IPS-15b (cell line): ENCODE measurements around the gene MAN1C1.

Source experiments
- H3K27me3 ChIP-seq: one replicate; pipeline ENCODE4 v1.6.1; 2013; ENCODE audit warnings: low read length; ENCODE audit not compliant: control insufficient read depth, insufficient read depth
- H3K36me3 ChIP-seq: one replicate; pipeline ENCODE4 v1.6.1; 2013; ENCODE audit warnings: low read length; ENCODE audit not compliant: control insufficient read depth, insufficient read depth
- H3K4me1 ChIP-seq: one replicate; pipeline ENCODE4 v1.6.1; 2013; ENCODE audit warnings: mild to moderate bottlenecking, low read length; ENCODE audit not compliant: control insufficient read depth, insufficient read depth
- H3K4me3 ChIP-seq: one replicate; pipeline ENCODE4 v1.5.1; 2013; ENCODE audit warnings: low read depth, low read length
- H3K9ac ChIP-seq: one replicate; pipeline ENCODE4 v1.6.1; 2013; ENCODE audit warnings: low read depth, mild to moderate bottlenecking, low read length
- H3K9me3 ChIP-seq: one replicate; pipeline ENCODE4 v1.6.1; 2013; ENCODE audit warnings: mild to moderate bottlenecking, low read length; ENCODE audit not compliant: control insufficient read depth, insufficient read depth

The MAN1C1 gene

GRCh38 chr1:25816112-25816718, 199.6 kb downstream of the MAN1C1 start:
- H3K9me3 ChIP-seq, result no peaks in the 10 kb centered on the region
- H3K36me3 ChIP-seq, result peaks cover 19% of the 10 kb centered on the region
- peaks cover 9% of the 10 kb centered on the region for H3K4me1 ChIP-seq
- no peak overlapping the region for H3K9ac ChIP-seq
- H3K4me3 ChIP-seq, result no peak overlapping the region
- peaks cover 3% of the 10 kb centered on the region for H3K27me3 ChIP-seq

GRCh38 chr1:25817840-25818501, 201.4 kb downstream of the MAN1C1 start:
- Histone ChIP-seq H3K4me1 (peaks cover 9% of the 10 kb centered on the region), H3K27me3 (peaks cover 11% of the 10 kb centered on the region), H3K9me3 (no peaks in the 10 kb centered on the region), H3K9ac (no peak overlapping the region), H3K4me3 (no peak overlapping the region), H3K36me3 (peaks cover 13% of the 10 kb centered on the region)

GRCh38 chr1:25818569-25818968, 202.0 kb downstream of the MAN1C1 start:
- Histone ChIP-seq H3K9ac (no peak overlapping the region), H3K4me3 (peak overlapping the region; percentile 95), H3K9me3 (no peaks in the 10 kb centered on the region), H3K27me3 (peaks cover 11% of the 10 kb centered on the region), H3K36me3 (peaks cover 12% of the 10 kb centered on the region), H3K4me1 (peaks cover 9% of the 10 kb centered on the region)

GRCh38 chr1:25819491-25820246, 203.1 kb downstream of the MAN1C1 start, which contains the start of gene MTFR1L:
TSS of gene MTFR1L (plus strand) at chr1:25819954. CDS start at chr1:25823105, 3,151 bp downstream.
- H3K4me3 ChIP-seq, result peak within 1 kb of the TSS; percentile 95
- peaks cover 6% of the 10 kb centered on the region for H3K36me3 ChIP-seq
- H3K9me3 ChIP-seq, result no peaks in the 10 kb centered on the region
- H3K4me1 ChIP-seq, result peaks cover 9% of the 10 kb centered on the region
- peak within 1 kb of the TSS; percentile 89 for H3K9ac ChIP-seq
- H3K27me3 ChIP-seq, result peaks cover 11% of the 10 kb centered on the region

GRCh38 chr1:25820247-25821111, 203.9 kb downstream of the MAN1C1 start:
- Histone ChIP-seq H3K27me3 (peaks cover 11% of the 10 kb centered on the region), H3K9ac (peak overlapping the region; percentile 89), H3K9me3 (no peaks in the 10 kb centered on the region), H3K36me3 (peaks cover 3% of the 10 kb centered on the region), H3K4me1 (peaks cover 9% of the 10 kb centered on the region), H3K4me3 (peak overlapping the region; percentile 95)

- Histone ChIP-seq H3K36me3 (peaks cover 4% of the 10 kb centered on the region), H3K27me3 (peaks cover 11% of the 10 kb centered on the region), H3K4me3 (peak overlapping the region; percentile 95), H3K9me3 (no peaks in the 10 kb centered on the region), H3K9ac (peak overlapping the region; percentile 89), H3K4me1 (peaks cover 9% of the 10 kb centered on the region)
Measured at GRCh38 chr1:25821112-25821476, 204.5 kb downstream of the MAN1C1 start.

- Histone ChIP-seq H3K36me3 (peaks cover 4% of the 10 kb centered on the region), H3K9me3 (no peaks in the 10 kb centered on the region), H3K9ac (no peak overlapping the region)
Measured at GRCh38 chr1:25821630-25822091, 205.1 kb downstream of the MAN1C1 start.

GRCh38 chr1:25825605-25826004, 209.0 kb downstream of the MAN1C1 start:
- Histone ChIP-seq H3K9me3 (no peaks in the 10 kb centered on the region), H3K4me1 (no peaks in the 10 kb centered on the region), H3K9ac (no peak overlapping the region), H3K27me3 (peaks cover 11% of the 10 kb centered on the region), H3K36me3 (peaks cover 17% of the 10 kb centered on the region), H3K4me3 (no peak overlapping the region)

More at GRCh38 chr1:25821630-25822091, 205.1 kb downstream of the MAN1C1 start:
- Histone ChIP-seq H3K4me1 (peaks cover 9% of the 10 kb centered on the region), H3K4me3 (no peak overlapping the region), H3K27me3 (peaks cover 11% of the 10 kb centered on the region)

GRCh38 chr1:25826571-25826970, 210.0 kb downstream of the MAN1C1 start:
- no peak overlapping the region for H3K9ac ChIP-seq
- H3K36me3 ChIP-seq, result peaks cover 17% of the 10 kb centered on the region
- no peaks in the 10 kb centered on the region for H3K4me1 ChIP-seq
- H3K9me3 ChIP-seq, result no peaks in the 10 kb centered on the region
- H3K4me3 ChIP-seq, result no peak overlapping the region
- peaks cover 5% of the 10 kb centered on the region for H3K27me3 ChIP-seq

- H3K4me3 ChIP-seq, result no peak overlapping the region
- peaks cover 24% of the 10 kb centered on the region for H3K36me3 ChIP-seq
- no peak overlapping the region for H3K9ac ChIP-seq
- H3K27me3 ChIP-seq, result no peaks in the 10 kb centered on the region
- no peaks in the 10 kb centered on the region for H3K9me3 ChIP-seq
- no peaks in the 10 kb centered on the region for H3K4me1 ChIP-seq
Measured at GRCh38 chr1:25828491-25828890, 211.9 kb downstream of the MAN1C1 start.

- Histone ChIP-seq H3K4me3 (no peak overlapping the region), H3K9ac (no peak overlapping the region), H3K4me1 (no peaks in the 10 kb centered on the region), H3K36me3 (peaks cover 24% of the 10 kb centered on the region), H3K27me3 (no peaks in the 10 kb centered on the region), H3K9me3 (no peaks in the 10 kb centered on the region)
Measured at GRCh38 chr1:25829046-25829445, 212.5 kb downstream of the MAN1C1 start.
